HepG2 (cell line): ENCODE data around the gene FTL. TPM values are rescaled to one million over a fixed set of nuclear protein-coding genes. Genes with fewer than 3 reads are reported as not detected.
A peak's percentile ranks its signal among the peaks of the same experiment; 100 is the strongest.

Experiments
- BORCS8-MEF2B ChIP-seq: sonication (generic); formaldehyde crosslinking; IDR thresholded peaks from 2 replicates; pipeline ENCODE4 v1.8.0; 2022; ENCODE audit warnings: mild to moderate bottlenecking, missing genetic modification reagents
- FOXO1 ChIP-seq: sonication (generic); formaldehyde crosslinking; IDR thresholded peaks from 2 replicates; pipeline ENCODE4 v1.4.0; 2020; ENCODE audit warnings: missing genetic modification reagents
- GABPB1 ChIP-seq: IDR thresholded peaks from 2 replicates; pipeline ENCODE4 v1.6.1; 2016; ENCODE audit warnings: mild to moderate bottlenecking, missing genetic modification reagents, moderate library complexity, missing compliant biosample characterization
- HOXA3 ChIP-seq: sonication (generic); formaldehyde crosslinking; IDR thresholded peaks from 2 replicates; pipeline ENCODE4 v1.5.0; 2020; ENCODE audit warnings: missing genetic modification reagents
- NR2C2 ChIP-seq: sonication (generic); formaldehyde crosslinking; IDR thresholded peaks from 2 replicates; pipeline ENCODE4 v1.4.0; 2020; ENCODE audit warnings: missing genetic modification reagents, mild to moderate bottlenecking, moderate library complexity, borderline replicate concordance
- POLR2AphosphoS2 ChIP-seq: IDR thresholded peaks from 2 replicates; pipeline ENCODE4 v1.6.1; 2011; ENCODE audit warnings: low read depth, low read length, improper control_type of control experiment
- SKI ChIP-seq: fragments of 450-650 bp; IDR thresholded peaks from one replicate; pipeline ENCODE4 v1.6.1; 2018; ENCODE audit warnings: mild to moderate bottlenecking; ENCODE audit not compliant: partially characterized antibody
- SMAD3 ChIP-seq: sonication (generic); formaldehyde crosslinking; IDR thresholded peaks from 2 replicates; pipeline ENCODE4 v1.4.0; 2020; ENCODE audit warnings: missing genetic modification reagents
- SRF ChIP-seq: IDR thresholded peaks from 2 replicates; pipeline ENCODE4 v1.6.1; 2011; ENCODE audit warnings: mild to moderate bottlenecking, low read depth, low read length, moderate library complexity
- TBX2 ChIP-seq: sonication (generic); formaldehyde crosslinking; IDR thresholded peaks from 2 replicates; pipeline ENCODE4 v1.5.0; 2020; ENCODE audit warnings: missing genetic modification reagents, mild to moderate bottlenecking, borderline replicate concordance
- THAP11 ChIP-seq: IDR thresholded peaks from 2 replicates; pipeline ENCODE4 v1.6.1; 2016; ENCODE audit warnings: missing biosample characterization, missing genetic modification reagents
- XBP1 ChIP-seq: sonication (generic); formaldehyde crosslinking; IDR thresholded peaks from 2 replicates; pipeline ENCODE4 v1.5.0; 2020; ENCODE audit warnings: missing genetic modification reagents
- ZBTB7B ChIP-seq: sonication (generic); formaldehyde crosslinking; IDR thresholded peaks from 2 replicates; pipeline ENCODE4 v1.4.0; 2020; ENCODE audit warnings: missing genetic modification reagents
- ZNF709 ChIP-seq: sonication (generic); formaldehyde crosslinking; IDR thresholded peaks from 2 replicates; pipeline ENCODE4 v1.5.0; 2020; ENCODE audit warnings: mild to moderate bottlenecking, missing genetic modification reagents
- polyA plus RNA-seq, 8 experiments: library from polyadenylated mRNA; depleted of rRNA in 3 of 8; stranded (reverse) in 7 of 8; unstranded in 1 of 8; fragments of >200 nt; fragmentation: Illumina TruSeq in 4 of 8; extraction: Trizol in 4 of 8; gene quantifications; 2 replicates each; pipeline versions ENCODE4 v1.2.1 to v1.2.3, GENCODE V29; 2011 to 2016; ENCODE audit warnings: low read depth in 4 of 8, missing spikeins in 1 of 8, mixed read lengths in 1 of 8; ENCODE audit not compliant: insufficient read depth in 1 of 8
- total RNA-seq, 5 experiments: library from RNA; depleted of rRNA; stranded (reverse); fragments of >200 nt; fragmentation: Illumina TruSeq; extraction: Trizol; gene quantifications; 2 replicates each; pipeline ENCODE4 v1.2.3, GENCODE V29; 2016; ENCODE audit warnings: low read depth in 1 of 5
- TF ChIP-seq, protein P1 (sequence below): IDR thresholded peaks from 2 replicates; pipeline ENCODE4 v1.6.1; 2016; ENCODE audit warnings: missing compliant biosample characterization, missing genetic modification reagents, borderline replicate concordance
- TF ChIP-seq, protein P2 (sequence below): sonication (generic); formaldehyde crosslinking; IDR thresholded peaks from 2 replicates; pipeline ENCODE4 v1.5.1; 2020; ENCODE audit warnings: mild to moderate bottlenecking, missing genetic modification reagents, borderline replicate concordance
- TF ChIP-seq, protein P3 (sequence below): sonication (generic); formaldehyde crosslinking; IDR thresholded peaks from 2 replicates; pipeline ENCODE4 v1.9.0; 2021; ENCODE audit warnings: missing genetic modification reagents, borderline replicate concordance
- TF ChIP-seq, protein P4 (sequence below): sonication (generic); formaldehyde crosslinking; IDR thresholded peaks from 2 replicates; pipeline ENCODE4 v1.4.0; 2020; ENCODE audit warnings: mild to moderate bottlenecking, missing genetic modification reagents

FTL gene
- total and polyA plus RNA-seq, 2 of the 13 experiments (the other 11 are each of a cell fraction or from before 2014, with no cell fraction given) = 2,721 to 8,800 TPM

- TF ChIP-seq GABPB1 (CRISPR knock-in tag) (peak; percentile 63), SMAD3 (CRISPR knock-in tag) (no peak), NR2C2 (CRISPR knock-in tag) (peak; percentile 34; the same call in 1 of the 2 replicates), BORCS8-MEF2B (CRISPR knock-in tag) (no peak), ZNF709 (CRISPR knock-in tag) (no peak), XBP1 (CRISPR knock-in tag) (no peak), FOXO1 (CRISPR knock-in tag) (no peak), THAP11 (peak; percentile 97), SRF (no peak), SKI (no peak), ZBTB7B (CRISPR knock-in tag) (no peak), HOXA3 (peak; percentile 39; the same call in 1 of the 2 replicates), POLR2AphosphoS2 (no peak), TBX2 (CRISPR knock-in tag) (no peak)
- TF ChIP-seq, protein P1, sequence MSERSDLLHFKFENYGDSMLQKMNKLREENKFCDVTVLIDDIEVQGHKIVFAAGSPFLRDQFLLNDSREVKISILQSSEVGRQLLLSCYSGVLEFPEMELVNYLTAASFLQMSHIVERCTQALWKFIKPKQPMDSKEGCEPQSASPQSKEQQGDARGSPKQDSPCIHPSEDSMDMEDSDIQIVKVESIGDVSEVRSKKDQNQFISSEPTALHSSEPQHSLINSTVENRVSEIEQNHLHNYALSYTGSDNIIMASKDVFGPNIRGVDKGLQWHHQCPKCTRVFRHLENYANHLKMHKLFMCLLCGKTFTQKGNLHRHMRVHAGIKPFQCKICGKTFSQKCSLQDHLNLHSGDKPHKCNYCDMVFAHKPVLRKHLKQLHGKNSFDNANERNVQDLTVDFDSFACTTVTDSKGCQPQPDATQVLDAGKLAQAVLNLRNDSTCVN = no peak
- TF ChIP-seq, protein P2, sequence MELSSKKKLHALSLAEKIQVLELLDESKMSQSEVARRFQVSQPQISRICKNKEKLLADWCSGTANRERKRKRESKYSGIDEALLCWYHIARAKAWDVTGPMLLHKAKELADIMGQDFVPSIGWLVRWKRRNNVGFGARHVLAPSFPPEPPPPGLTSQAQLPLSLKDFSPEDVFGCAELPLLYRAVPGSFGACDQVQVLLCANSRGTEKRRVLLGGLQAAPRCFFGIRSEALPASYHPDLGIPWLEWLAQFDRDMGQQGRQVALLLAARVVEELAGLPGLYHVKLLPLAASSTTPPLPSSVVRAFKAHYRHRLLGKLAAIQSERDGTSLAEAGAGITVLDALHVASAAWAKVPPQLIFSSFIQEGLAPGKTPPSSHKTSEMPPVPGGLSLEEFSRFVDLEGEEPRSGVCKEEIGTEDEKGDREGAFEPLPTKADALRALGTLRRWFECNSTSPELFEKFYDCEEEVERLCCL (CRISPR knock-in tag) = no peak
- TF ChIP-seq, protein P3, sequence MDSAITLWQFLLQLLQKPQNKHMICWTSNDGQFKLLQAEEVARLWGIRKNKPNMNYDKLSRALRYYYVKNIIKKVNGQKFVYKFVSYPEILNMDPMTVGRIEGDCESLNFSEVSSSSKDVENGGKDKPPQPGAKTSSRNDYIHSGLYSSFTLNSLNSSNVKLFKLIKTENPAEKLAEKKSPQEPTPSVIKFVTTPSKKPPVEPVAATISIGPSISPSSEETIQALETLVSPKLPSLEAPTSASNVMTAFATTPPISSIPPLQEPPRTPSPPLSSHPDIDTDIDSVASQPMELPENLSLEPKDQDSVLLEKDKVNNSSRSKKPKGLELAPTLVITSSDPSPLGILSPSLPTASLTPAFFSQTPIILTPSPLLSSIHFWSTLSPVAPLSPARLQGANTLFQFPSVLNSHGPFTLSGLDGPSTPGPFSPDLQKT (CRISPR knock-in tag) = no peak
- TF ChIP-seq, protein P4, sequence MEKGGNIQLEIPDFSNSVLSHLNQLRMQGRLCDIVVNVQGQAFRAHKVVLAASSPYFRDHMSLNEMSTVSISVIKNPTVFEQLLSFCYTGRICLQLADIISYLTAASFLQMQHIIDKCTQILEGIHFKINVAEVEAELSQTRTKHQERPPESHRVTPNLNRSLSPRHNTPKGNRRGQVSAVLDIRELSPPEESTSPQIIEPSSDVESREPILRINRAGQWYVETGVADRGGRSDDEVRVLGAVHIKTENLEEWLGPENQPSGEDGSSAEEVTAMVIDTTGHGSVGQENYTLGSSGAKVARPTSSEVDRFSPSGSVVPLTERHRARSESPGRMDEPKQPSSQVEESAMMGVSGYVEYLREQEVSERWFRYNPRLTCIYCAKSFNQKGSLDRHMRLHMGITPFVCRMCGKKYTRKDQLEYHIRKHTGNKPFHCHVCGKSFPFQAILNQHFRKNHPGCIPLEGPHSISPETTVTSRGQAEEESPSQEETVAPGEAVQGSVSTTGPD = no peak
Measured at GRCh38 chr19:48975947-48976847, 11.1 kb downstream of the FTL start (continued).
